Heart left ventricle (tissue), 16 donors: ENCODE results near the gene DTX4. TPM values are rescaled to one million over a fixed set of nuclear protein-coding genes. Genes with fewer than 3 reads are reported as not detected.

Experiments
- ATAC-seq, 4 donors: fragments of 200-7000 bp; cut with Tn5 transposase; one replicate each; pipeline ENCODE4 v1.9.1; 2020 to 2022; ENCODE audit warnings: moderate library complexity in 4 of 4, mild to moderate bottlenecking in 3 of 4, moderate number of reproducible peaks in 1 of 4
- DNase-seq, 5 donors: peaks; one replicate each; pipeline ENCODE4 v3.0.0-alpha.2; 2020
- H3K27ac ChIP-seq, 12 donors: fragments of 200-600 bp; sonication (generic) in 4 of 12; one replicate each; pipeline versions ENCODE4 v1.5.0 to v1.8.0; 2016 to 2022; ENCODE audit warnings: mild to moderate bottlenecking in 2 of 12
- H3K27me3 ChIP-seq, 9 donors: fragments of 200-600 bp; sonication (generic) in 2 of 9; one replicate each; pipeline versions ENCODE4 v1.5.1 to v1.8.0; 2016 to 2022; ENCODE audit warnings: mild to moderate bottlenecking in 3 of 9
- H3K36me3 ChIP-seq, 9 donors: fragments of 200-600 bp; sonication (generic) in 2 of 9; one replicate each; pipeline versions ENCODE4 v1.5.0 to v1.8.0; 2018 to 2022; ENCODE audit warnings: mild to moderate bottlenecking in 2 of 9
- H3K4me1 ChIP-seq, 12 donors: fragments of 200-600 bp; sonication (generic) in 4 of 12; one replicate each; pipeline versions ENCODE4 v1.5.0 to v1.8.0; 2016 to 2022; ENCODE audit warnings: mild to moderate bottlenecking in 3 of 12
- H3K4me3 ChIP-seq, 12 donors: fragments of 200-600 bp; sonication (generic) in 4 of 12; one replicate each; pipeline versions ENCODE4 v1.5.0 to v1.8.0; 2017 to 2022; ENCODE audit warnings: mild to moderate bottlenecking in 9 of 12, moderate library complexity in 4 of 12
- H3K9me3 ChIP-seq, 12 donors: fragments of 200-600 bp; sonication (generic) in 4 of 12; one replicate each; pipeline versions ENCODE4 v1.5.0 to v1.8.0; 2016 to 2022; ENCODE audit warnings: mild to moderate bottlenecking in 1 of 12
- CTCF ChIP-seq, 12 donors: fragments of 200-600 bp; sonication (generic) in 4 of 12; IDR thresholded peaks; one replicate each; pipeline versions ENCODE4 v1.5.0 to v1.8.0; 2018 to 2022; ENCODE audit warnings: antibody characterized with exemption in 12 of 12, mild to moderate bottlenecking in 5 of 12
- POLR2A ChIP-seq, 2 donors: fragments of 450-650 bp; IDR thresholded peaks; one replicate each; pipeline ENCODE4 v1.6.1; 2017; ENCODE audit warnings: antibody characterized with exemption in 2 of 2, mild to moderate bottlenecking in 2 of 2, moderate library complexity in 2 of 2
- WGBS, 4 donors: extraction: QIAGEN DNeasy Blood & Tissue Kit in 2 of 4; methylation state at CpG; one replicate each; pipeline versions ENCODE4 v1.1.5 to v1.1.7; 2013 to 2018; 5-methylcytosine and 5-hydroxymethylcytosine counted together
- intact Hi-C, 10 donors: fragments of 100-400 bp; cut with DNase I; formaldehyde crosslinking; loops; one replicate each; pipeline versions ENCODE4 v1.11.1 to v1.14.2; 2022
- polyA plus RNA-seq, 2 donors: library from polyadenylated mRNA; stranded (reverse); fragments of 200-250 nt; gene quantifications; one replicate each; pipeline ENCODE4 v1.2.3, GENCODE V29; 2013
- total RNA-seq, 9 donors: library from RNA; depleted of rRNA in 2 of 9; stranded (reverse); fragments of >200 nt in 2 of 9; fragmentation: NEBNext Ultra II Directional in 3 of 9; extraction: Animal tissue kit (Norgen Biotek cat#: 25700) in 3 of 9; gene quantifications; one replicate each; pipeline versions ENCODE4 v1.1.0 to v1.2.4, GENCODE V29; 2016 to 2023
- donor health status: ischemic (EF 13 %, LVEDD 7.1; RV severe dilation, severe dysfunction).
- donor health status: healthy with polysubstance abuse.
- donor health status: DM: no; HTN: yes; CAD: no.
- donor health status: DM: no; HTN: no; CAD: no.
- donor health status: ischemic (EF 25% LVEDD 6.9; RV normal size, moderate dysfunction).
- donor health status: ischemic (EF 25% LVEDD 5.7; RV mildly dilated, moderate dysfunction).
- donor health status: healthy.
- donor health status: DM: yes; HTN: yes; CAD: no.
- donor health status: ischemic (EF 35%, LVEDD 5.7; RV mildly dilated, moderate dysfunction).
- donor health status: nonischemic (EF 11% LVEDD 7.7; RV severe dilation, severe dysfunction).
- donor health status: DM: yes; HTN: yes; CAD: no.
- donor health status: PGD.
- donor health status: ischemic (EF 29% LVEDD 5.4; RV normal size, mild dysfunction).
- donor health status: nonischemic (EF 23%, LVEDD 6.1; RV moderate dilation, normal function).

DTX4 gene
- total and polyA plus RNA-seq, 11 donors: 0.74 to 6.8 (median 1.8) TPM

GRCh38 chr11:59253001-59253400 is 81.1 kb downstream of the DTX4 start:
- Histone ChIP-seq H3K36me3 (no peaks in the 10 kb centered on the region), H3K4me1 (peaks cover 0 to 24% (median 0%) of the 10 kb centered on the region in 12 donors), H3K9me3 (no peaks in the 10 kb centered on the region), H3K27ac (no peak overlapping the region), H3K4me3 (no peak overlapping the region), H3K27me3 (no peaks in the 10 kb centered on the region)
- 89 to 97% (median 93%) methylated on average over 2 of the region's 2 CpGs for WGBS, 4 donors
- no peak for DNase-seq
- ATAC-seq: no peak
- intact Hi-C loops: no loop called here
- TF ChIP-seq CTCF (IDR thresholded peaks at IDR 0.05) (no peak), POLR2A (IDR thresholded peaks at IDR 0.05) (no peak)

GRCh38 chr11:59254286-59254685 is 82.4 kb downstream of the DTX4 start:
- Histone ChIP-seq H3K27ac (peak overlapping the region in 1 of 12 donors; percentile 27), H3K9me3 (no peaks in the 10 kb centered on the region), H3K27me3 (no peaks in the 10 kb centered on the region), H3K4me1 (peaks cover 0 to 11% (median 0%) of the 10 kb centered on the region in 12 donors), H3K36me3 (no peaks in the 10 kb centered on the region), H3K4me3 (no peak overlapping the region)
- ATAC-seq (no peak), DNase-seq (no peak)
- intact Hi-C loops: no loop called here
- TF ChIP-seq POLR2A (IDR thresholded peaks at IDR 0.05) (no peak), CTCF (IDR thresholded peaks at IDR 0.05) (no peak)

GRCh38 chr11:59255281-59255680 is 83.3 kb downstream of the DTX4 start:
- Histone ChIP-seq H3K9me3 (no peaks in the 10 kb centered on the region), H3K27ac (no peak overlapping the region), H3K4me3 (no peak overlapping the region), H3K27me3 (no peaks in the 10 kb centered on the region), H3K36me3 (no peaks in the 10 kb centered on the region), H3K4me1 (peaks cover 0 to 11% (median 0%) of the 10 kb centered on the region in 12 donors)
- 70 to 73% (median 72%) methylated on average over 8 of the region's 8 CpGs for WGBS, 4 donors
- no peak for DNase-seq
- ATAC-seq: no peak
- intact Hi-C loops: no loop called here
- TF ChIP-seq CTCF (IDR thresholded peaks at IDR 0.05) (no peak), POLR2A (IDR thresholded peaks at IDR 0.05) (no peak)

Other genes with a start within 250 kb of the DTX4 start
- 1 to 10 TPM in 1 of 9 donors, not detected in 8; 1.6 TPM for gene GLYATL1, start 232.6 kb upstream of the DTX4 start, total RNA-seq
- gene GLYATL1, start 232.6 kb upstream of the DTX4 start, polyA plus RNA-seq: not detected
- not detected for gene GLYATL1B, start 85.8 kb upstream of the DTX4 start, total RNA-seq
- not detected for gene GLYATL1B, start 85.8 kb upstream of the DTX4 start, polyA plus RNA-seq
- gene FAM111B, start 64.9 kb upstream of the DTX4 start, total RNA-seq: 1 to 10 TPM in 1 of 9 donors, under 1 TPM in 5, not detected in 3; 0.28 to 4.8 (median 0.41) TPM
- under 1 TPM in 1 of 2 donors, not detected in 1; 0.18 TPM for gene FAM111B, start 64.9 kb upstream of the DTX4 start, polyA plus RNA-seq
- 10 to 100 TPM in 3 of 9 donors, 1 to 10 TPM in 6; 4.1 to 38.3 (median 9.1) TPM for gene FAM111A, start 29.3 kb upstream of the DTX4 start, total RNA-seq
- gene FAM111A, start 29.3 kb upstream of the DTX4 start, polyA plus RNA-seq: 1 to 10 TPM; 3.3 to 8.0 TPM
- 10 to 100 TPM in 3 of 9 donors, 1 to 10 TPM in 6; 2.8 to 78.6 (median 7.1) TPM for gene MPEG1, start 40.8 kb downstream of the DTX4 start, total RNA-seq
- gene MPEG1, start 40.8 kb downstream of the DTX4 start, polyA plus RNA-seq: 1 to 10 TPM; 1.4 to 3.6 TPM
- not detected for gene OR5AN1, start 186.8 kb downstream of the DTX4 start, total RNA-seq
- not detected for gene OR5AN1, start 186.8 kb downstream of the DTX4 start, polyA plus RNA-seq